Upper lobe of left lung (tissue), 6 donors: ENCODE data around the gene LACTBL1. TPM values are rescaled to one million over a fixed set of nuclear protein-coding genes. Genes with fewer than 3 reads are reported as not detected.
"Not testable (repeated sequence)": the region's sequence is repeated elsewhere in the genome, so short reads cannot be mapped to it uniquely, and the experiment has no call there.

Source experiments
- ATAC-seq, 2 donors: fragments of 200-7000 bp; cut with Tn5 transposase; one replicate each; pipeline ENCODE4 v1.9.1; 2022; ENCODE audit warnings: mild to moderate bottlenecking in 2 of 2, moderate library complexity in 2 of 2; ENCODE audit not compliant: low FRiP score in 2 of 2
- DNase-seq, 2 donors: peaks; one replicate each; pipeline ENCODE4 v3.0.0-alpha.2; 2019 to 2020
- H3K27ac ChIP-seq, 4 donors: fragments of 200-600 bp; sonication (generic); one replicate each; pipeline ENCODE4 v1.5.1; 2016 to 2019
- H3K27me3 ChIP-seq, 4 donors: fragments of 200-600 bp; sonication (generic); one replicate each; pipeline ENCODE4 v1.5.1; 2017 to 2019
- H3K36me3 ChIP-seq, 4 donors: fragments of 200-600 bp; sonication (generic); one replicate each; pipeline ENCODE4 v1.5.1; 2016 to 2019
- H3K4me1 ChIP-seq, 4 donors: fragments of 200-600 bp; sonication (generic); one replicate each; pipeline ENCODE4 v1.5.1; 2018 to 2019
- H3K4me3 ChIP-seq, 4 donors: fragments of 200-600 bp; sonication (generic); one replicate each; pipeline ENCODE4 v1.5.1; 2017 to 2019; ENCODE audit warnings: mild to moderate bottlenecking in 2 of 4, moderate library complexity in 1 of 4
- H3K9me3 ChIP-seq, 4 donors: fragments of 200-600 bp; sonication (generic); one replicate each; pipeline ENCODE4 v1.5.1; 2018 to 2019
- CTCF ChIP-seq, 6 experiments: fragments of 450-650 bp in 4 of 6; fragments of 200-600 bp in 2 of 6; sonication (generic) in 2 of 6; IDR thresholded peaks; one replicate each; pipeline ENCODE4 v1.5.1; 2016 to 2019; ENCODE audit warnings: antibody characterized with exemption in 6 of 6
- EP300 ChIP-seq, 4 donors: sonication (generic); formaldehyde crosslinking; IDR thresholded peaks; one replicate each; pipeline ENCODE4 v1.5.1; 2017; ENCODE audit warnings: antibody characterized with exemption in 4 of 4, control low read depth in 2 of 4
- POLR2A ChIP-seq, 4 donors: fragments of 450-650 bp; IDR thresholded peaks; one replicate each; pipeline ENCODE4 v1.5.1; 2016 to 2017; ENCODE audit warnings: antibody characterized with exemption in 4 of 4, mild to moderate bottlenecking in 2 of 4
- POLR2AphosphoS5 ChIP-seq, 2 donors: sonication (generic); formaldehyde crosslinking; IDR thresholded peaks; one replicate each; pipeline ENCODE4 v1.5.1; 2017; ENCODE audit warnings: antibody characterized with exemption in 2 of 2
- WGBS, 2 donors: methylation state at CpG; one replicate each; pipeline ENCODE4 v1.1.5; 2017 to 2018; 5-methylcytosine and 5-hydroxymethylcytosine counted together
- total RNA-seq, 6 donors: library from RNA; depleted of rRNA in 4 of 6; stranded (reverse); fragments of >200 nt in 4 of 6; gene quantifications; one replicate each; pipeline versions ENCODE4 v1.1.0 to v1.2.1, GENCODE V29; 2016 to 2021
- donor health status: DM: no; HTN: no; CAD: no; lungs with moderate emphysema.
- donor health status: DM: no; HTN: yes; CAD: no; lungs with severe emphysema.

Gene LACTBL1
- total RNA-seq, 6 donors from 2014 or later = not detected

GRCh38 chr1:22953057-22953739 is 19.5 kb downstream of the LACTBL1 start:
- WGBS, 2 donors = 21 to 55% methylated on average over 4 to 34 of the region's 92 CpGs
- H3K27me3 ChIP-seq = peaks cover 0 to 21% (median 10%) of the 10 kb centered on the region in 4 donors
- ATAC-seq = peak in 1 of 2 donors; percentile 29

GRCh38 chr1:22952694-22953056 is 20.0 kb downstream of the LACTBL1 start:
- no peak for DNase-seq
- Histone ChIP-seq H3K9me3 (no peaks in the 10 kb centered on the region), H3K27me3 (peaks cover 0 to 21% (median 10%) of the 10 kb centered on the region in 4 donors), H3K4me3 (no peak overlapping the region), H3K36me3 (no peaks in the 10 kb centered on the region), H3K4me1 (peaks cover 0 to 11% (median 0%) of the 10 kb centered on the region in 4 donors), H3K27ac (no peak overlapping the region)
- WGBS, 2 donors = 83 to 85% methylated on average over 5 of the region's 5 CpGs
- TF ChIP-seq CTCF (IDR thresholded peaks at IDR 0.05) = no peak
- no peak for TF ChIP-seq POLR2A (IDR thresholded peaks at IDR 0.05)
- peak in 1 of 2 donors; percentile 31 for ATAC-seq

More at GRCh38 chr1:22953057-22953739, 19.5 kb downstream of the LACTBL1 start:
- Histone ChIP-seq H3K27ac (no peak overlapping the region), H3K36me3 (no peaks in the 10 kb centered on the region), H3K9me3 (no peaks in the 10 kb centered on the region), H3K4me3 (no peak overlapping the region), H3K4me1 (peaks cover 0 to 11% (median 0%) of the 10 kb centered on the region in 4 donors)
- TF ChIP-seq POLR2A (IDR thresholded peaks at IDR 0.05) = no peak
- no peak for TF ChIP-seq CTCF (IDR thresholded peaks at IDR 0.05)
- no peak for TF ChIP-seq POLR2AphosphoS5 (IDR thresholded peaks at IDR 0.05)
- no peak for TF ChIP-seq EP300 (IDR thresholded peaks at IDR 0.05)
- DNase-seq = peak; percentile 12 to 84

- no peak overlapping the region for H3K4me3 ChIP-seq
- WGBS, 2 donors = 71 to 76% methylated on average over 3 of the region's 3 CpGs
- ATAC-seq (no peak), DNase-seq (no peak)
- H3K9me3 ChIP-seq = no peaks in the 10 kb centered on the region
- H3K27ac ChIP-seq = no peak overlapping the region
- peaks cover 0 to 11% (median 0%) of the 10 kb centered on the region in 4 donors for H3K4me1 ChIP-seq
- no peaks in the 10 kb centered on the region for H3K36me3 ChIP-seq
- peaks cover 0 to 21% (median 10%) of the 10 kb centered on the region in 4 donors for H3K27me3 ChIP-seq
- no peak for TF ChIP-seq POLR2AphosphoS5 (IDR thresholded peaks at IDR 0.05)
- no peak for TF ChIP-seq CTCF (IDR thresholded peaks at IDR 0.05)
- TF ChIP-seq POLR2A (IDR thresholded peaks at IDR 0.05) = no peak
- TF ChIP-seq EP300 (IDR thresholded peaks at IDR 0.05) = no peak
Measured at GRCh38 chr1:22951796-22952195, 20.9 kb downstream of the LACTBL1 start.

- TF ChIP-seq CTCF (IDR thresholded peaks at IDR 0.05) (no peak), EP300 (IDR thresholded peaks at IDR 0.05) (no peak), POLR2A (IDR thresholded peaks at IDR 0.05) (no peak)
- Histone ChIP-seq H3K9me3 (no peaks in the 10 kb centered on the region), H3K27me3 (peaks cover 0 to 21% (median 10%) of the 10 kb centered on the region in 4 donors), H3K36me3 (no peaks in the 10 kb centered on the region), H3K4me1 (peaks cover 0 to 11% (median 0%) of the 10 kb centered on the region in 4 donors), H3K4me3 (no peak overlapping the region), H3K27ac (no peak overlapping the region)
- DNase-seq = no peak
- 60 to 65% methylated on average over 5 of the region's 5 CpGs for WGBS, 2 donors
- no peak for ATAC-seq
Measured at GRCh38 chr1:22949822-22950331, 22.8 kb downstream of the LACTBL1 start.

- not testable (repeated sequence) for H3K4me1 ChIP-seq, H3K36me3 ChIP-seq, H3K27ac ChIP-seq, DNase-seq, H3K4me3 ChIP-seq, H3K9me3 ChIP-seq, H3K27me3 ChIP-seq, ATAC-seq
- WGBS, 2 donors = 93 to 94% methylated on average over 5 of the region's 5 CpGs
Measured at GRCh38 chr1:22945171-22945570, 27.5 kb downstream of the LACTBL1 start.
